Left ventricle myocardium inferior (tissue), 1 donor: Measurements from ENCODE around the gene ERCC4. TPM values are rescaled to one million over a fixed set of nuclear protein-coding genes. Genes with fewer than 3 reads are reported as not detected.

ENCODE experiments used
- DNase-seq: peaks from one replicate; pipeline ENCODE4 v3.0.0-alpha.2; 2020
- H3K27ac ChIP-seq: fragments of 200-600 bp; replicated peaks from 2 replicates; pipeline ENCODE4 v1.8.0; 2021
- H3K27me3 ChIP-seq: fragments of 200-600 bp; 2 replicates; pipeline ENCODE4 v1.8.0; 2021; ENCODE audit warnings: low read depth
- H3K36me3 ChIP-seq: fragments of 200-600 bp; 2 replicates; pipeline ENCODE4 v1.8.0; 2021
- H3K4me1 ChIP-seq: fragments of 200-600 bp; 2 replicates; pipeline ENCODE4 v1.8.0; 2021
- H3K4me3 ChIP-seq: fragments of 200-600 bp; 2 replicates; pipeline ENCODE4 v1.8.0; 2021; ENCODE audit warnings: mild to moderate bottlenecking, moderate library complexity
- H3K9me3 ChIP-seq: fragments of 200-600 bp; replicated peaks from 2 replicates; pipeline ENCODE4 v1.8.0; 2021
- CTCF ChIP-seq: fragments of 200-600 bp; IDR thresholded peaks from 2 replicates; pipeline ENCODE4 v1.8.0; 2021; ENCODE audit warnings: antibody characterized with exemption, mild to moderate bottlenecking, borderline replicate concordance
- intact Hi-C: fragments of 100-400 bp; cut with micrococcal nuclease; formaldehyde crosslinking; loops from one replicate; pipeline ENCODE4 v1.11.0; 2022
- total RNA-seq: library from RNA; stranded (reverse); fragmentation: NEBNext Ultra II Directional; extraction: Animal tissue kit (Norgen Biotek cat#: 25700); gene quantifications from one replicate; pipeline ENCODE4 v1.2.1, GENCODE V29; 2021
- donor health status: DM: no; HTN: yes; CAD: no; lungs with severe emphysema.

The ERCC4 gene
- total RNA-seq, 1 donor from 2014 or later, result 8.2 TPM

GRCh38 chr16:13937411-13937810 lies 17.5 kb downstream of the ERCC4 start:
- Histone ChIP-seq H3K27ac (no peak overlapping the region), H3K36me3 (peaks cover 38% of the 10 kb centered on the region), H3K27me3 (no peaks in the 10 kb centered on the region), H3K4me1 (peaks cover 20% of the 10 kb centered on the region), H3K9me3 (no peaks in the 10 kb centered on the region), H3K4me3 (no peak overlapping the region)
- DNase-seq, result no peak
- no peak for TF ChIP-seq CTCF
- intact Hi-C loops, result loop anchor here (10.0 kb wide), 1 partner anchor 247 kb away; no protein-coding TSS in a partner anchor

- peaks cover 36% of the 10 kb centered on the region for H3K36me3 ChIP-seq
- no peak overlapping the region for H3K4me3 ChIP-seq
- H3K27ac ChIP-seq, result no peak overlapping the region
- no peak for TF ChIP-seq CTCF
- no peaks in the 10 kb centered on the region for H3K9me3 ChIP-seq
- no peaks in the 10 kb centered on the region for H3K27me3 ChIP-seq
- DNase-seq, result no peak
- intact Hi-C loops, result loop anchor here (10.0 kb wide), 1 partner anchor 246 kb away; no protein-coding TSS in a partner anchor
- H3K4me1 ChIP-seq, result peaks cover 20% of the 10 kb centered on the region
Measured at GRCh38 chr16:13938480-13938879, 18.5 kb downstream of the ERCC4 start.

- Histone ChIP-seq H3K27ac (no peak overlapping the region), H3K9me3 (no peaks in the 10 kb centered on the region), H3K4me3 (no peak overlapping the region), H3K36me3 (peaks cover 30% of the 10 kb centered on the region), H3K4me1 (peaks cover 20% of the 10 kb centered on the region), H3K27me3 (no peaks in the 10 kb centered on the region)
- intact Hi-C loops, result loop anchor here (10.0 kb wide), 1 partner anchor 245 kb away; no protein-coding TSS in a partner anchor
- DNase-seq, result no peak
- no peak for TF ChIP-seq CTCF
Measured at GRCh38 chr16:13939821-13940220, 19.9 kb downstream of the ERCC4 start.

- no peak overlapping the region for H3K27ac ChIP-seq
Measured at GRCh38 chr16:13940397-13940933, 20.5 kb downstream of the ERCC4 start.

GRCh38 chr16:13944816-13945215 lies 24.9 kb downstream of the ERCC4 start:
- Histone ChIP-seq H3K9me3 (no peaks in the 10 kb centered on the region), H3K36me3 (peaks cover 52% of the 10 kb centered on the region), H3K4me3 (no peak overlapping the region), H3K27me3 (no peaks in the 10 kb centered on the region), H3K27ac (no peak overlapping the region), H3K4me1 (no peaks in the 10 kb centered on the region)
- intact Hi-C loops, result no loop called here
- no peak for DNase-seq
- no peak for TF ChIP-seq CTCF

More at GRCh38 chr16:13940397-13940933, 20.5 kb downstream of the ERCC4 start:
- DNase-seq, result no peak
- intact Hi-C loops, result no loop called here
- Histone ChIP-seq H3K36me3 (peaks cover 30% of the 10 kb centered on the region), H3K27me3 (no peaks in the 10 kb centered on the region), H3K4me1 (peaks cover 20% of the 10 kb centered on the region), H3K4me3 (no peak overlapping the region), H3K9me3 (no peaks in the 10 kb centered on the region)
- TF ChIP-seq CTCF, result no peak
